HG03045 (cell line): ENCODE measurements around the gene DPAGT1.
"Not testable (repeated sequence)": the region's sequence is repeated elsewhere in the genome, so short reads cannot be mapped to it uniquely, and the experiment has no call there.

Experiments used
- ATAC-seq: cut with Tn5 transposase; IDR thresholded peaks from one replicate; pipeline ENCODE4 v1.9.1; 2021; ENCODE audit warnings: mild to moderate bottlenecking, moderate library complexity; ENCODE audit not compliant: unreplicated experiment

The DPAGT1 gene

DNA sequence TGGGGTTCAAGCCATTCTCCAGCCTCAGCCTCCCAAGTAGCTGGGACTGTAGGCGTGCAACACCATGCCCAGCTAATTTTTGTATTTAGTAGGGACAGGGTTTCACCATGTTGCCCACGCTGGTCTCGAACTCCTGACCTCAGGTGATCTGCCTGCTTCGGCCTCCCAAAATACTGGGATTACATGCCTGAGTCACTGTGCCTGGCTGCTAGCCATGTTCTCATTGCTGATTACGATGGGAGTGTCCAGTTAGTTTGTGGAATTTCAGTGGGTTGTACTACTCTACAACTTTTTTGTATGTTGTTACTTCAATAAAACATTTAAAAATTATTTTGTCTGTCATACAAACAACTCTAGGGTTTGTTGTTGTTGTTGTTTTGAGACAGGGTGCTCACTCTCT lies 38.9 kb downstream of the DPAGT1 start:
- ATAC-seq = no peak

DNA sequence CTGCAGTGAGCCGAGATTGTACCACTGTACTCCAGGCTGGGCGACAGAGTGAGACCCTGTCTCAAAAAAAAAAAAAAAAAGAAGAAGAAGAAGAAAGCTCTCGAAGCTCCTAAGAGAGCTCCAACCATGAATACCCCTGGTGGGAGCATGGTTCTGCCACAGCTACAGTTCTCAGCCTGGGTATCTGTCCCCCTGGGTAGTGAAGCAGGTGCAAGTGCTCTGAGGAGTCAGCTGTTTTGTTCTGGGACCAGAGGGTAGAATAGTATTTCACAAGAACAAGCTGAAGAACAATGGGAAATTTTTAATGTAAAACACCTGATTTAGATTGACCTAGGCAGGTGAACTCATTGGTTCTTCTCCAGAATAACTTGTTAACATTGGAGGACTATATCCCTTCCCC lies 40.4 kb downstream of the DPAGT1 start:
- no peak for ATAC-seq

DNA sequence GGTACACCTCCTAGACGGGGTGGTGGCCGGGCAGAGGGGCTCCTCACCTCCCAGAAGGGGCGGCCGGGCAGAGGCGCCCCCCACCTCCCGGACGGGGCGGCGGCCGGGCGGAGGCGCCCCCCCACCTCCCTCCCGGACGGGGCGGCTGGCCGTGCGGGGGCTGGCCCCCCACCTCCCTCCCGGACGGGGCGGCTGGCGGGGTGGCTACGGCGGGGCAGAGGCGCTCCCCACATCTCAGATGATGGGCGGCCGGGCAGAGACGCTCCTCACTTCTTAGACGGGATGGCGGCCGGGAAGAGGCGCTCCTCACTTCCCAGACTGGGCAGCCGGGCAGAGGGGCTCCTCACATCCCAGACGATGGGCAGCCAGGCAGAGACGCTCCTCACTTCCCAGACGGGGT lies 42.5 kb downstream of the DPAGT1 start:
- ATAC-seq = not testable (repeated sequence)

DNA sequence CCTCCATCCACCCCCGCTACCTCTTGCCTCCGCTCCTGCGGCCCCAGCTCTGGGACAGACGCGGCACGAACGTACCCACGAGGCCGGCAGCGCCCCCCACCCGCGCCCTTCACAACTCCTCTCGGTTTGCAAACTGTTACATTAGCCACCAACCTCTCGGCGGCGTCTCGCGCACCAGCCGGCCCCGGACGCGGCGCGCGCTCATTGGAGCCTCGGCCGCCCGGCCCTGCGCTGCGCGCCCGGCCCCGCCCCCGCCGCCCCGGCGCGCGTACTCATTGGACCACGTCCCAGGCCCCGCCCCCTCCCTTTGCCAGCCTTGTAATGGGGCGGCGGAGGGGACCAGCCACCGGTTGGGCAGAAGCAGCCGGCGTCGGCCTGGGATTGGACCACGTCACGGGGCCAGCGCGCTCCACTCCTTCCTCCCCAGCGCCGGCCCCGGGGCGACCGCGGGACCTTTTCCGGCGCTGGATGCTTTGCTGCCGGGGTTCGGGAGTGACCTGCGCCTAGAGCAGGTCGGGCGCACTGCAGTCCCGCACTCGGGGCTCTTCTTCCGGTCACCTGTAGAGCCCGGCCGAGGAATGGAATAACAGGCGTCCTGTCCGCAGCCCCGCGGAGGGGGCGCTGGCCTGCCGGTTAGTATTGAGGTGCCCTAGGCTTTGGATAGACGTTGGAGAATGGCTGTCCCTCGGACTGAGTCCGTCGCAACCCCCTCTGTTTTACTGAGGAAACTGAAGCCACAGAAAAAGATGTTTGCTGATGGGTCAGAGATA lies 44.5 kb downstream of the DPAGT1 start, which contains the start of gene HYOU1:
HYOU1 (minus strand) TSS at position 206 of the 770 bp plus-strand sequence. CDS start 1,045 bp downstream, outside the sequence.
- peak; percentile 91 for ATAC-seq

DNA sequence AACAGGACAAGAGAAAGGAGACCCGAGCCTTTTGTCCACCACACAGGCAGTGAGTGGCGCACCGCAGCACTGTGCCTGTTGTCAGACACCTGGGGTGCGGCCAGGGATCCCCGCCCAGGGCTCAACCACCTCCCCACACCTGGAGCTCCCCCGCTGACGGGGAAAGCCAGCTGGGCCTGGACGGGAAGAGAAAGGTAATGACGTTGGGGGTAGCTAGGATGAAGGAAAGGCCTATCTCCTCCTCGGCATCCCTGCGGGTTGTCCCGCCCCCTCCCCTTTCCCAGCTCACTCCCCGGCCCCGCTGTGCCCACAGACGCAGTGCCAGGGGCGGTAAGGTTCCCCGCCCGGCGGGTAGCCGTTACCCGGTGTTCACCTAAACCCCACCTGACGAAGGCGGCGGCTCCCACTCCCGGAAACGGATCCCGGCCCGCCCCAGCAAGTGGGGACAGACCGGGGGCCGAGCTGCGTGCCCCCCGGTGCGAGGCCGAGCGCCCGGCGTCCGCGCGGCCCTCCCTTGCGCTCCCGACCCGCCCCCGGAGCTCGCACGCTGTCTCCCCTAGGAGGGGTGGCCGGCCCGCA lies 45.1 kb downstream of the DPAGT1 start:
- peak; percentile 10 for ATAC-seq

DNA sequence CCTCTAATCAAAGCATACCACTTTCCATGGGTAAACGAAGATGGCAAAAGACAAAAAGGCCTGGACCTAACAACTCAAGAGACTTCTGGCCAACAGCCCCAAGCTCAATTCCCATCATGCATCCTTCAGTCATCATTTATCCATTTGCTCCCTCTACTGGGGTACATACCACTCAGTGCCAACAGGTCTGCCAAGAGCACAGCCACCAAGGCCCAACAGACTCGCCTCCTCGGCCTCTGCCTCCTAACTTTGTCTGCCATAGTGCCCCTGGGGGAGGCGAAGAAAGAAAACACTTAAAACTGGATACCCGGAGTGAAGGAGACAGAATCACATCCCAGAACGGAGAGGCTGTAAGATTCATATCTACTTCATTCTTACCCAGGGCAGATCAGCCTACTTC lies 45.8 kb downstream of the DPAGT1 start:
- no peak for ATAC-seq

DNA sequence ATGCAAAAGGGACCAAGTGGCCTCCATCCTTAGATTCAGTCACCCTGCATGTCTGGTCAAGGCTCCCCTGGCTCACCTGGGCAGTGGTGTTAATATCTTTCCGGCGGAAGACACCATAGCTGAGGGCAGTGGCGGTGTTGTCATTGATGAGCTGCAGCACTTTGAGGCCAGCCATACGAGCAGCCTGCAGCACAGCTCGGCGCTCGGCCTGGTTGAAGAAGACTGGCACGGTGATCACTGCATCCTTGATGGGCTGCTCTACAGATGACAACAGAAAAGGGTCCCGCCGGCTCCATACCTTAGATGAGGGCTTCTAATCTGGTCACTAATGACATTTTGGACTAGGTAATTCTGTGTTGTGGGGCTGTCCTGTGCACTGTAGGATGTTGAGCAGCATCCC lies 47.2 kb downstream of the DPAGT1 start:
- no peak for ATAC-seq

DNA sequence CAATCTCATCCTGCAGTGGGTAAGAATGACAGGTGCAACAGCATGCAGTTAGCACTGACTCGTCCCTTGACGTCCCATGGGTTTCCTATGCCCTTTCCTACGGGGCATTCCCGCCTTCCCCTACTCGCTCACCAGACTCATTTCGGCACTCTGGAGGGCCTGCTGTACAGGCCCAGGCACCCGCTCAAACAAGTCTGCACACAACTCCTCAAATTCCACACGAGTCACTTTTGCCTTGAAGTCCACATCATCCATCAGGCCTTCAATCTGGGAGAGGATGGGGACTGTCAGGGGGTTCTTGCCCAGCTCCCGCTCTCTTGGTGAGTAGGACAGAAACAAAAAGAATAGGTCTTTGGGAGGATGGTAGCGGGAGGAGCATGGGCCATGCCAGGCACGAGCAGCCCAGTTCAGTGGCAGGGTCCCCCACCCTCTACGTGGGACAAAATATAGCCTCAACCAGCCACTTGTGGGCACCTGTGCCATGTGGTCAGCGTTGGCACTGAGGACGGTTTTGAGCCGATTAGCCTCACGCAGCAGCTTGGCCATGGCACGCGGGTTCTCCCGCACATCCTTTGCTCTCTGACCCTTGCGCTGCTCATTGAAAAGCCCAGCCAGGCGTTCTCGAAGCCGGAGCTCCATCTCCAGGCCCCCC lies 49.4 kb downstream of the DPAGT1 start:
- no peak for ATAC-seq

DNA sequence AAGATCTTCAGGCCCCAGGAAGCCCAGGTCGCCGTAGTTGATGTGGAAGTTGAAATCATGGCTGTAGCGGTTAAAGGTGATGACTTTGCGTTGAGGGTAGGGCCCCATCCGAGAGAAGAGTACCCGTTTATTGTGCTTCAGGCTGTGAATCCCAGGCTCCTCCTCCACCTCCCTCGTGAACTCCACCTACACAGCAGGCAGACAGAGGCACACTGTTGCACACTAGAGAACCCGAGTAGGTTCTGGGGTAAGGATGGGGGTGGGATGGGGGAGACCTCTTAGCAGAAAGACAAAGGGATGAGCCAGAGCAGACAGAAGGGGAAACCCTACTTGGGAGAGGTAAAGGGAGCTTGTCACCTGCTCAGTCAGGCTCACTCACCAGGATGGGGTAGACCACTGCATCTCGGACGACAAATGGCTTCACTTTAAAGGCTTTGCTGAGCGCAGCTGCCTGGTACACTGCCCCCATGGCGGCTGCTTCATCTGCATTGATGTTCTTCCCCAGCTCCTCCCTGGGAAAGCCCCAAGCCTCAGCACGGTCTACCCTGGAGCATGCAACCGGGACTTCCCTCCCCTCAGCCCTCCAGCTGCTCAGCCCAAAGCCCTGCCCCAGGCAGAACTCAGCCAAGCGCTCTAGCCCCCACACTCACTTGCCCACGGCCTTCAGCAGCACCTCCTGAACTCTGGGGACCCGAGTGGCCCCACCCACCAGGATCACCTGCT lies 50.1 kb downstream of the DPAGT1 start:
- peak; percentile 51 for ATAC-seq

DNA sequence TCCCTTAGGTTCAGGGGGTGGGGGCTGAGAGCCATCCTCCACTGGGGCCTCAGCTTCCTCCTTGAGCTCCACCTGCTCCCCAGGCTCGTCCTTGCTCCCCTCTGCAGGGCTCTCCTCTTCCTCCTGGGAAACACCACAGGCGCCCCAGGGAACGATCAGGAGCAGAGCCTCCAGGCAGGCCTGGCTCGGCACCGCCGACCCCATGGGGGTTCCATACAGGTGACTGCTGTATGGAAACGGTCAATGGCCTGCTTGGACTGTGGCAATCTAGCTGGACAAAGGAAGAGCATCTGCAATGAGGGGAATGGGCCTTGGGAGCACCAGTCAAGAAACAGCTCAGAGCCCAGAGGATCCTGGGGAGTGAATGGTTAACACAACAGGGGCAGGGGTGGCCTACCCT lies 52.6 kb downstream of the DPAGT1 start:
- ATAC-seq = no peak

DNA sequence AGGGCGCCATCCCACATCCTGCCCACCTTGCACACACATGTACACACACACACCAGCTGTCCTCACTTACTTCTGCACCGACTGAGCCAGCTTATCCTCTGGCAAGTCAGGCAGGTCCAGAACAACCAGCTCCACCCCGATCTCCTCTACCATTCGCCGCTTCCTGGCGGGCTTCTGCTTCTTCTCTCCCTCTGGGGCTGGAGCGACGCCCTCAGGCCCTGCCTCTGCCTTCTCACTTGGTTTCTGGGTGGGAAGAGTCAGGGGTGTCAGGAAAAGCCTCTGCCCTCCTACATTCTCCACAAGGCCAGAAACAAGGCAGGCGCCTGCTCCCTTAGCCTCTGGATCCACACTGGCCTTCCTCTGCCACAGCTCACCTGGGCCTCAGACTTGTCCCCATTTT lies 53.0 kb downstream of the DPAGT1 start:
- ATAC-seq = no peak

DNA sequence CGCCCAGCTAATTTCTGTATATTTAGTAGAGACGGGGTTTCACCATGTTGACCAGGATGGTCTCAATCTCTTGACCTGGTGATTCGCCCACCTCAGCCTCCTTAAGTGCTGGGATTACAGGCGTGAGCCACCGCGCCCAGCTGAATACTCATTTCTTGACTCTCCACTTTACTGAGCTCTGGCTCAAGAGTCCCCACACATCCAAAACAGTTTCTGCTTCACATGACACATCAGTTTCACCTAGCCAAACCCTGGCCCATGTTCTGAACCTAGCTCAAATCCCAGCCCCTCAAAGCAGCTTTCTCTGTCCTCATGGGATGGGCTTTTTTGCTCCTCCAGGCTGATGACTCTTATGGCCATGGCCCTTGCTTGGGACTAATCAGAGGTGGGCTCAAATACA lies 54.4 kb downstream of the DPAGT1 start:
- ATAC-seq = no peak
